GM21381 (cell line): ENCODE measurements around the gene VRTN.
"Not testable (repeated sequence)": the region's sequence is repeated elsewhere in the genome, so short reads cannot be mapped to it uniquely, and the experiment has no call there.

Experiments used
- ATAC-seq: cut with Tn5 transposase; IDR thresholded peaks from one replicate; pipeline ENCODE4 v1.9.1; 2021; ENCODE audit warnings: mild to moderate bottlenecking, moderate library complexity; ENCODE audit not compliant: unreplicated experiment

VRTN gene, protein sequence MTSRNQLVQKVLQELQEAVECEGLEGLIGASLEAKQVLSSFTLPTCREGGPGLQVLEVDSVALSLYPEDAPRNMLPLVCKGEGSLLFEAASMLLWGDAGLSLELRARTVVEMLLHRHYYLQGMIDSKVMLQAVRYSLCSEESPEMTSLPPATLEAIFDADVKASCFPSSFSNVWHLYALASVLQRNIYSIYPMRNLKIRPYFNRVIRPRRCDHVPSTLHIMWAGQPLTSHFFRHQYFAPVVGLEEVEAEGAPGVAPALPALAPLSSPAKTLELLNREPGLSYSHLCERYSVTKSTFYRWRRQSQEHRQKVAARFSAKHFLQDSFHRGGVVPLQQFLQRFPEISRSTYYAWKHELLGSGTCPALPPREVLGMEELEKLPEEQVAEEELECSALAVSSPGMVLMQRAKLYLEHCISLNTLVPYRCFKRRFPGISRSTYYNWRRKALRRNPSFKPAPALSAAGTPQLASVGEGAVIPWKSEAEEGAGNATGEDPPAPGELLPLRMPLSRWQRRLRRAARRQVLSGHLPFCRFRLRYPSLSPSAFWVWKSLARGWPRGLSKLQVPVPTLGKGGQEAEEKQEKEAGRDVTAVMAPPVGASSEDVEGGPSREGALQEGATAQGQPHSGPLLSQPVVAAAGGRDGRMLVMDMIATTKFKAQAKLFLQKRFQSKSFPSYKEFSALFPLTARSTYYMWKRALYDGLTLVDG

DNA sequence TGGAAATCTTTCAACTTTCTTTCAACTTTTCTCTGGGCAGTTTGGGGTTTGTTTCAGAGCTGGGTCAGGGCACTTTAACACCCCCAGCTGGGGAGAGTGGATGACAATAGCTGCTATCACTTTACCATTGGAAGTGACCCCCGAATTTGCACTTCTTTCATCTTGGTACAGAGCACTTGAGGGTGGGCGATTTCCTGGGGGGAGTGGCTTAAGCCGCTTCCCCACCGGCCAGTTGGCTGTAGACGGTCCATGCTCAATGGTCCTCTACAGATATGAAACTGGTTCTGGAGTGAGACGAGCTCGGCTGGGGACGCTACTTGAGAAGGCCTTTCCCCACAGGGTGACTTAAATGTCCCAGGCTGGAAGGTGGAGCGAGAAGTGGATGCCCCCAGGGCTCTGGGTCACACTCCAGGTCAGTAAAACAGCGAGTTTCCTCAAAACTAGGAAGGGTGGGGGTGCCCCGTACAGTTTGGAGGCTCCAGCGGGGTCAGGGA is at the start of gene VRTN:
VRTN (plus strand) TSS at position 231 of the 494 bp plus-strand sequence. CDS start 8,313 bp downstream, outside the sequence.
- ATAC-seq, result no peak

DNA sequence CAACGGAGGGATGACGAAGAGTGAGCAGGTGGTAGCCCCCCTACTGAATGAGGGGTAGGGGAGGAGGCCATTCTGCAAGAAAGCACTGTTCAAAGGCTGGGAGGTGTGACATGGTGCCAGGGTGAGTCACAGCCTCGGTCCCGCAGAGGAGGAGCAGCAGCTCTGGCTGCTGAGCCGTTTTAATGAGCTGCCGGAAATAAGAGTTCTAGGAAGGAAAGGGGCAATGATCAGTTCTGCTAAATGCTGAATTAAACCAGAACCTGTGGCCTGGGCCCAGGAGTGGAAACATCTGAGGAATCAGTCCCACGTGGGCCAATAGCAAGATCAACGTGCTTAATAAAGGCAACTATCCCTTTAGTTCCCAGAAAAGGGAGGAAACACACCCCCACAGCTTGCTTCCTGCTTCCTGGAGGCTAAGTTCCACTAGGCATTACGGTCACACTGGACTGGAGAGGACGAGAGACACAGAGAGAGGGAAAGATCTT is 49.2 kb upstream of the VRTN start:
- ATAC-seq, result no peak

DNA sequence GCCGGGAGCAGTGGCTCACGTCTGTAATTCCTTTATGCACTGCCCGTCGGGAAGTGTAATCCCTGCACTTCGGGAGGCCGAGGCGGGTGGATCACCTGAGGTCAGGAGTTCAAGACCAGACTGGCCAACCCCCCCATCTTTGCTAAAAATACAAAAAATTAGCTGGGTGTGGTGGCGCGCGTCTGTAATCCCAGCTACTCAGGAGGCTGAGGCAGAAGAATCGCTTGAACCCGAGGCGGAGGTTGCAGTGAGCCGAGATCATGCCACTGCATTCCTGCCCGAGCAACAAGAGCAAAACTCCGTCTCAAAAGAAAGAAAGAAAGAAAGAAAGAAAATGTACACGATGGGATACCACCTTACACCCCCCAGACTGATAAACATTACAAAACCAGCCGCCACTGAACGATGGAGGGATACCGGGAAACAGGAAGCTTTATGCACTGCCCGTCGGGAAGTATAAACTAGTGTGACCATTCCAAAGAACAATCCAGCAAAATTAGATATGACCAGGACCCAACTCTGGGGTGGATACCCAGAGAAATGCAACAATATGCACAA is 46.6 kb upstream of the VRTN start:
- ATAC-seq, result no peak

DNA sequence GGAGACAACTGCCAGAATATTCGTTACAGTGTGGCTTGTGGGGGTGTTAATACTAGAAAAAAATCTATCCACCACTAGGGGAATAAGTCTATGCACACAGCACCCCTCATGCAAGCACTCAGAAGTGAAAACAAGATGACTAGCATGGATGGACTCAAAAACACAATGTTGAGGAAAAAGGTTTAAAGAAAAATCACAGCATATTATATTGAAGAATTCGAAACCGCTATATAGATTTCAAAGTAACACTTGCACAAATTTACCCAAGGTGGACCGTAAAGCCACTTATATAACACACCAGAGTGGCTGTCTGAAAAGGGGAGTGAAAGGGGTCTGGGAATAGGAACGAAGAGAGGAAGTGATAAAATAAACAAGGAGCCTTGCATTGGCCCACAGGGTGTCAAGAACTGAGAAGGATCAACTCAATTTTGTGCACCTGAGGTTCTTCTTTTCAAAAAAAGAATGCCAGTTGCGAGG is 46.1 kb upstream of the VRTN start:
- ATAC-seq, result peak; percentile 38

DNA sequence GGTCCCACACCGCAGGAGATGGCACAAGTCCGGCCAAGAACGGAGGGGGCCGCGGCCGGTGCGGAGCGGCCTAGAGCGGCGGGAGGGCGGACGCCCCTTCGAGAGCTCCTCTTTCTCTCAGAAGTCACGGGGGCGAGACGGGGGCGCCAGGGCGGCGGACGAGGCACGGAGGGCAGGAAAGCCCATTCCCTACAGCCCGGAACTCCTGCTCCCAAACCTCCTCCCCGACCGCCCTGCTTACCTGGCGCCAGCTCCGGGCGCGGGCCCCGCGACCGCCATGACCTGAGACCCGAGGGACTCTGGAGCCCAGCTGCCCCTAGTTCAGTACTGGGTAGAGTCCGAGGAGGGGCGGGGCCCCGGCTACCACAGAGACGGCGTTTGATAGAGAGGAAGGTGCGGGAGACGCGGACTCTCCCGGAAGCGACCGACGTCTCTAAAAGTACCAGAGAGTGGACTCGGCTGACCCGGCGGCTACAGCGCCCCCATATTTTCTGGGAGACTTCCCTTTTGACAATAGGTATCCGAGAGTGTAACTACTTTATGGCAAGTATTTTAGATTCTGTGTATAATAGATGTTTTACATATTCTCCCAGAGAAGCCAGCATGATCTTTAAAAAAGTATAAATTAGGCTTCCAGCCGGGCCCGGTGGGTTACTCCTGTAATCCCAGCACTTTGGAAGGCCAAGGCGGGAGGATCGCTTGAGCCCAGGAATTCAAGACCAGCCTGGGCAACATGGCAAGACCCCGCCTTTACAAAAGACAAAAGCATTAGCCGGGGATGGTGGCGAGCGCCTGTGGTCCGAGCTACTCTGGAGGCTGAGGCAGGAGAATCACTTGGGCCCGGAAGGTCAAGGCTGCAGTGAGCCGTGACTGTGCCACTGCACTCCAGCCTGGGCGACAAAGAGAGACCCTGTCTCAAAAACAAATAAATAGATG is 45.4 kb upstream of the VRTN start, which contains the start of gene ABCD4:
ABCD4 (minus strand) TSS at position 301 of the 936 bp plus-strand sequence; CDS start at position 279, 22 bp downstream.
- peak; percentile 97 for ATAC-seq

DNA sequence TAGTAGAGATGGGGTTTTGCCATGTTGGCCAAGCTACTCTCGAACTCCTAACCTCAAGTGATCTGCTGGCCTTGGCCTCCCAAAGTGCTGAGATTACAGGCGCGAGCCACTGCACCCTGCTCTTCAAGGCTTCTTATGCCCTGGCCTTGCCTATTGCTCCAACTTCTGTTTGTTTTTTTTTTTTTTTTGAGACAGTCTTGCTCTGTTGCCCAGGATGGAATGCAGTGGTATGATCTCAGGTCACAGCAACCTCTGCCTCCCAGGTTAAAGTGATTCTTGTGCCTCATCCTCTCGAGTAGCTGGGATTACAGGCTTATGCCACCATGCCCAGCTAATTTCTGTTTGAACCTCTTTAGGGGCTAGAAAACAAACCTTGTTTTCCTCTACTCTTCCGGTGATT is 39.6 kb upstream of the VRTN start:
- no peak for ATAC-seq

DNA sequence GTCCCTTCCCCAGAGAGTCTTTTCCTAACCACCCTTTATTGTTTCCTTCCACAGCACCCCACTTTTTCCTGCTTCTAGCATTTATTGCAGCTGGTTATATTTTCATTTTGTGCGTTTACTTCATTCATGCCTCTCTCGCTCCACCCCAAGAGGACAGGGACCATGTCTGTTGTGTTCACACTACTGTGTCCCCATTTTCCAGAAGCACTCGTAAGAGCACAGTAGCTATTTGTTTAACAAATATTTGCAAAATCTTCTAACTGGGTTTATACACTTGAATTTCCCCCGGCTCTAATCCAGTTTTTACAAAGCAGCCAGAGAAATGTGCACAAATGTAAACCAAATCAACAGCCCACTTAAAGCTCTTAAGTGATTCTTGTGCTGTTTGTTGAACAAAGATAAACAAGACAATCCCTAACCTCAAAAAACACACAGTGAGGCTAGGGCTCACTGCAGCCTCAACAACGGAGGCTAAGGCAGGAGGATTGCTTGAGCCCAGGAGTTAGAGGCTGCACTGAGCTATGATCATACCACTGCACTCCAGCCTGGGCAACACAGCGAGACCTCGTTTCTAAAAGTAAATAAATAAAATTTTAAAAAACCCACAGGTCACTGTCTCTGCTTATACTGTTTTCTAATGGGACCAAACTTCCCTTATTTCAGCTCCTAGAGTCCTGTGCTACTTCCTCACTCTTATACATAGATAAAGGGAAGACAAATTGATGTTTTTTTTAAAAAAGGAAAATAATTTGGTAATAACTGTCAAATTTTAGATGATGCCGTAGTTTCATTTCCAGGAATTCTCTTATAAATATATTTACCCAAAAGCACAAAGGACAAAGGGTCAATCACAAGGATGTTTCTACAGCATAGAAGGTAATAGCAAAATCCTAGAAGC is 38.9 kb upstream of the VRTN start:
- no peak for ATAC-seq

DNA sequence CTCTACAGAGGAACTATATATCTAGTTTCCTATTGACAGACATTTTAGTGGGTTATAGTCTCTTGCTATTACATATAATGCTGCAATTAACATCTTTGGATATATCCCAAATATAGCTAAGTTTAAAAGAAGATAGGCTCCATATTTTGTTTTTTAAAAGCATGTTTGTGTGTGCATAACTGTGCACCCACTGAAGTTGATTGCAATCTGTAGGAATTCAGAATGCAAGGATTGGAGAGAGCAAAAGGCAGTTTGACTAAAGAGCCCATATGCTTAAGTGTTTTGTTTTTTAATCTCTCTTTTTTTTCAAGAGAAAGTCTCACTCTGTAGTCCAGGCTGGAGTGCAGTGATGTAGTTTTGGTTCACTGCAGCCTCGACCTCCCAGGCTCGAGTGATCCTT is 36.1 kb upstream of the VRTN start:
- ATAC-seq, result no peak

DNA sequence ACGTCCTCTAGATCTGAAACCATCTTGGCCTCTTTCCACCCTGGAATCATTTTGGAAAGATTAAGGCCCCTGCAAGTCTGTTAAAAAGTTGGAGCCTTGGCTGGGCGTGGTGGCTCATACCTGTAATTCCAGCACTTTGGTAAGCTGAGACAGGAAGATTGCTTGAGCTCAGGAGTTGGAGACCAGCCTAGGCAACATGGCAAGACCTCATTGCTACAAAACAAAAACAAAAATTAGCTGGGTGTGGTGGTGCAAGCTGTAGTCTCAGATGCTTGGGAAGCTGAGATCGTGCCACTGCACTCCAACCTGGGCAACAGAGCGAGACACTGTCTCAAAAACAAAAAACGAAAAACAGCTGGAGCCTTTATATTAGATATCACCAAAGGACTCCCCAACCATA is 34.7 kb upstream of the VRTN start:
- no peak for ATAC-seq

DNA sequence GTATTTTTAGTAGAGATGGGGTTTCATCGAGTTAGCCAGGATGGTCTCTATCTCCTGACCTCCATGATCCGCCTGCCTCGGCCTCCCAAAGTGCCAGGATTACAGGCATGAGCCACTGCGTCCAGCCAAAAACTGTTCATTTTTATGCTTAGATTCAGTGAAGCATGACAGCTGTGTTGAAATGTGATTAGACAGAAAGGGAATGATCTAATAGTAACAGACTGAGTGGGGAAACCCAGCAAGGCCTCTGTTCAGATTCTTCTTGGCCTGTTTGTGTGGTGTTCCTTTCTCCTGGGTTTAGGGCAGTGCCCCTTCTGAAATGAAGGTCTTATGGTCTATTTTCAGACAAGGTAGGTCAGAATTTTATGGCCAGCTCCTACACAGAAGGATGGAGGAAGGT is 33.7 kb upstream of the VRTN start:
- ATAC-seq, result no peak

DNA sequence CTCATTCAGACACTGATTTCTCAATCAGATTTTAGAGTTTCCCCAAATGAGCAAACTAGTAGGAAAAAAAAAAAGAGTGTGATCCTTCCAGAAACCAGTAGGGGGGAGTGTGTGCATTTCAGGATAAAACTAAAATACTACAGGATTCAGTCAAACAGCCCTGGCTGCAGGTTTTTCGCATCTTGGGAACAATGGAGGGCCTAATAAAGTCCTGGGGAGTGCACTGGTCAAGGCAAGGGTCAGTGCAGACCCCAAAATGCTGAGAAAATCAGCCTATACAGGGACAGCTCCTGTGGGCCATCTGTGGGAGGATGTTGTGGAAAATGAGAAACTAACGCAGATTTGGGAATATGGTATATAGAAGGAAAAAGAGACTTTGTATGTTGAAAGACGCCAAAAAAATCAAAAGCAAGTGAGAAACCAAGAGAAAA is 23.3 kb upstream of the VRTN start:
- no peak for ATAC-seq

DNA sequence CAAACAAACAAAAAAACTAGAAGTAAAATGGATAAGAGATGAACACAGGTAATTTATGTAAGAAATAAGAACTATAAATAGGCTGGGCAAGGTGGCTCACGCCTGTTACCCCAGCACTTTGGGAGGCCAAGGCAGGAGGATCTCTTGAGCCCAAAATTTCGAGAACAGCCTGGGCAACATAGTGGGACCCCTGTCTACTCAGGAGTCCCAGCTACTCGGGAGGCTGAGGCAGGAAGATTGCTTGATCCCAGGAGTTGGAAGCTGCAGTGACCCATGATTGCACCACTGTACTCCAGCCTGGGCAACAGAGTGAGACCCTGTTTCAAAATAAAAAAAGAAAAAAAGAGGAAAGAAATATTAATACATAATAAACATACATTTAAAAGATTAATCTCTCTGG is 22.8 kb upstream of the VRTN start:
- ATAC-seq, result no peak

DNA sequence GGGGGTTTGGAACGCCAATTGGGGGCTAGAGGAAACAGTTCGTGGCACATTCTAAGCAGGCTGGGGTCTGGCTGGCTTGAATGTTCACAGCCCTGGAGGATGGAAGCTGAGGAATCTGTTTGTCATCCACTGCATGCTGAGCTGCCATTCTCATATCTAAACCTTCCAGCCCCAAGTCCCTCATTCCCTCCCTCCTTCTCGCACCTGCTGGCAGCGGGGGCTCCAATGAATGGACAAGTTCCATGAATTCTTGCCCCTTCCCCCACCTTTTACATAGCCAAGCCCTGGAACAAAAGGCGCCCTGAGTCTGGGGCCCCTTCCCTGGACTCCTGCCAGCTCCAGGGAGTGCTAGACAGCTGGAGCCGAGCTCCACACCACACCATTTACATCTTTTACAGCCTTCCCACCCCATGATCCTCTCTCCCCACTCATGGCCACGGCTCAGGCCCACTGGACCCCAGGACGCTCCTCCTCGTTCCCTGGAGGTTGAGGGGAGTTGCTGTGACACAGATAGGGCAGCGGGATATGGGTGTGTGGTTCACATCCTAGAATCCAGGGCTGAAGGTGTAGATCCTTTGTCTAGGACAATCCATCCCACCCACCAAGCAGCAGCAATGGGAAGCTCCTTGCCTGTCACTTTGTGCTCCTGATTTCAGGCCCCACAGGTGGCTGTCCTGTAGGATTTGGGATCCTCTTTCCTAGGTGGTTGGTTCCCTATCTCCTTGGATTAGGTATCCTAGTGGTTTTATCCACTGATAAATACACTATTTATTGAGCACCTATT is 21.7 kb upstream of the VRTN start:
- no peak for ATAC-seq

DNA sequence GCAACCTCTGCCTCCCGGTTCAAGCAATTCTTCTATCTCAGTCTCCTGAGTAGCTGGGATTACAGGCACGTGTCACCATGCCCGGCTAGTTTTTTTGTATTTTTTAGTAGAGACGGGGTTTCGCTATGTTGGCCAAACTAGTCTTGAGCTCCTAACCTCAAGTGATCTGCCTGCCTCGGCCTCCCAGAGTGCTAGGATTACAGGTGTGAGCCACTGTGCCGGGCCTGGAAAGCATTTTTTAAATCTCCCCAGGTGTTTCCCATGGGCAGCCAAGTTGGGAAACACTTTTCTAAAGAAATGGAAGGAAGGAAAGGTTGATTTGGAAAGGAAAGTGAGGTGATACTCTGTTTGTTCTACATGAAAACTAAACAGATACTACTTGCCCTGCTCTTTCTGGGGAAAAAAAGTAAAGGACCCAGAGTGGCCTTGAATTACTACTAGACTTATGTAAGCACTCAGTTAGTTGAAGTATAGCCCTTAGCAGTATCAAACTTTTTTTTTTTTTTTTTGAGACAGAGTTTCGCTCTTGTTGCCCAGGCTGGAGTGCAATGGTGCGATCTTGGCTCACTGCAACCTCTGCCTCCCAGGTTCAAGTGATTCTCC is 18.2 kb upstream of the VRTN start:
- ATAC-seq, result not testable (repeated sequence)

DNA sequence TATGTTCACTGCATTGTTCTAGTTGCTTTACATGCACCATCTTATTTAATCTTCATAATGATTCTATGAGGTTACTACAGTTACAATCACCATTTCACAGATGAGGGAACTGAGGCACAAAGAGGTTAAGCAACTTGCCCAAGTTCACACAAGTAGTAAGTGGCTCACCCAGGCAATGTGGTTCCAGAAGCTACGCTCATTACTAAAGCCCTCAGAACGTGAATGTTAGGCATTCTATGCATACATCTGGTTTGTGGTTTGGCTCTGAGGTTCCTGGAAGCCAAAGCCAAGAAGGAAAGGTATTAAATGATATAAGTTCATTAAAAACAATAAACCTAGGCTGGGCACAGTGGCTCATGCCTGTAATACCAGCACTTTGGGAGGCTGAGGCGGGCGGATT is 14.4 kb upstream of the VRTN start:
- no peak for ATAC-seq

DNA sequence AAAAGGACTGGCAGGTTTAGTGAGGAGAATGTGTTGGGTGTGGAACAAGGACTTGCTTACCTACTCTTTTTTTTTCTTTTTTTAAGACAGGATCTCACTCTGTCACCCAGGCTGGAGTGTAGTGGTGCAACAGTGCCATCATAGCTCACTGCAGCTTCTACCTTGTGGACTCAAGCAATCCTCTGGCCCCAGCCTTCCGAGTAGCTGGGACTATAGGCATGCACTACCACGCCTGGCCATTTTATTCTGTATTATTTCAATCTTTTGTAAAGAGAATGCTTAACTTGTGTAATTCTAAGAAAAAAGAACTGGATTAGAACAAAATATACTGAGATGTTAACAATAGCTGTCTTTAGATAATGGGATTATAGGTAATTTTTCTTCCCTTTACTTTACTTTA is 1.9 kb upstream of the VRTN start:
- no peak for ATAC-seq

DNA sequence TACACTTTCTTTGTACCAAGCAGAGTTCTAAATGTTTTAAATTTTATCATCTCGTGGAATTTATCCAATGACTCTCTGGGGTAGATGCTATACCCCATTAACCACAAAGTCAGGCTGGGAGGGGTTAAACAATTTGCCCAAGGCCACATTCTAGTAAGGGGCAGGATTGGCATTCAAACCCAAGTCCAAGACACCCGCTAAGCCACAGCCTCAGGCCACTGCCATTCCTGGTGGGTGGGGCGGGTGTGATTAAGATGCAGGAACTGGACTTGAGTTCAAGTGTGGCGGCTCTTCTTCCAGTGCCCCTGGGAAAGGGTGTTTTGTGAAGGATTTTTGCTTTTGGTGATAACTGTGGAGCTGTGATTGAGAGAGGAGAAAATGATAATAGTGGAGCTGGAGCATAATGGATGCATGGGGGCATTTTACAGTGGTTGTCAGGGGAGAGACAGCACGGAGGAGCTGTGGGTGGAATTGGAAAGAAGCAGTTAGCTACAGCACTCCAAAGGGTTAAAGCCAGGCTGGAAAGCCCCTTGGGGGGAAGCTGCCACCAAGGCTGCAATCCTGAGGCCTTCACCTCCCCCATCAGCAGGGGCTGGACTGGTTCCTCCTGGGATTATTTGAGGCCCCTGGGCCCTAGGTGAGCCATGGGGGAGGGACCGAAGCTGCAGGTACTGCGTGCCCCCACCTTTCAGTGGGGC is 1.0 kb upstream of the VRTN start:
- no peak for ATAC-seq

DNA sequence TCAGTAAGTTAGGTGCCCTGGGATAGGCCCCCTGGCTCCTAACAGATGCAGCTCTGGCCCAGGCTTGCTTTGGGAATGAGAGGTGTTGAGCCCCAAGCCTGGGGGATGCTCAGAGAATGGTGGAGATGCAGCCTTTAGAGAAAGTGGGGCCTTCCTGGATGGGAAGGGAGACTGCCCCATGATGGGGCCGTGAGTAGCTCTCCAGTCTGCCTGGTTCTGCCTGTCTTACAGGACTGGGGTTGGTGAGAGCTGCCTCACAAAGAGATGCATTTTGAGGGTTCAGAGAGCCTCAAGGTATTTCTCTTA is 523 bp upstream of the VRTN start:
- ATAC-seq, result no peak
